ENCODE data around the gene FERMT1. TPM values are rescaled to one million over a fixed set of nuclear protein-coding genes. Genes with fewer than 3 reads are reported as not detected.
"Not testable (repeated sequence)": the region's sequence is repeated elsewhere in the genome, so short reads cannot be mapped to it uniquely, and the experiment has no call there.

The FERMT1 gene
- total RNA-seq, 1 donor from 2014 or later = 0.54 TPM

GRCh38 chr20:6075428-6076219 is 47.2 kb downstream of the FERMT1 start:
- DNase-seq (ENCODE audit: low spot score) = no peak
- intact Hi-C loops (cut with DNase I) = loop anchor here (2.0 to 10.0 kb wide), 4 partner anchors 41 to 547 kb away; no protein-coding TSS in a partner anchor

DNA sequence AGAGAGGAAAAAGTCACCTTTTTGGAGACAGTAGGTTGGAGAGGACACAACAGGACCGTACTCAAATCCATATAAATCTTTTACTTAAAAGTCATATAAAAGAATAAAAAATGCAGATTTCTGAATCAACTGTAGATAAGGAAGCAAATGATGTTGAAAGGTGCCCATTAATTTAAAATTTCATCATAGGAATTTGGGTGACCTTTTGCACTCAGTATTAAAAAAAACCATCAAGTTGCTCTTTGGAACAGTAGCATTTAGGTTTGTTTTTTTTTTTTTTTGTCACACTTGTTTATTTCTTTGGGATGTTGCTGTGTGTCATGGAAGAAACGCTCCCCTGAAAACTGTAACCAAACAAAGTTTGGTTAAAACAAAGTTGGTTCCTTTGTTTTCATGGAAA is 48.0 kb downstream of the FERMT1 start:
- intact Hi-C loops (cut with DNase I) = loop anchor here (2.0 to 10.0 kb wide), 3 partner anchors 40 to 290 kb away; no protein-coding TSS in a partner anchor
- no peak for DNase-seq (ENCODE audit: low spot score)

- intact Hi-C loops (cut with DNase I) = loop anchor here (2.0 to 10.0 kb wide), 2 partner anchors 39 to 289 kb away; no protein-coding TSS in a partner anchor
- no peak for DNase-seq (ENCODE audit: low spot score)
Observed at GRCh38 chr20:6074145-6074561, 48.7 kb downstream of the FERMT1 start.

DNA sequence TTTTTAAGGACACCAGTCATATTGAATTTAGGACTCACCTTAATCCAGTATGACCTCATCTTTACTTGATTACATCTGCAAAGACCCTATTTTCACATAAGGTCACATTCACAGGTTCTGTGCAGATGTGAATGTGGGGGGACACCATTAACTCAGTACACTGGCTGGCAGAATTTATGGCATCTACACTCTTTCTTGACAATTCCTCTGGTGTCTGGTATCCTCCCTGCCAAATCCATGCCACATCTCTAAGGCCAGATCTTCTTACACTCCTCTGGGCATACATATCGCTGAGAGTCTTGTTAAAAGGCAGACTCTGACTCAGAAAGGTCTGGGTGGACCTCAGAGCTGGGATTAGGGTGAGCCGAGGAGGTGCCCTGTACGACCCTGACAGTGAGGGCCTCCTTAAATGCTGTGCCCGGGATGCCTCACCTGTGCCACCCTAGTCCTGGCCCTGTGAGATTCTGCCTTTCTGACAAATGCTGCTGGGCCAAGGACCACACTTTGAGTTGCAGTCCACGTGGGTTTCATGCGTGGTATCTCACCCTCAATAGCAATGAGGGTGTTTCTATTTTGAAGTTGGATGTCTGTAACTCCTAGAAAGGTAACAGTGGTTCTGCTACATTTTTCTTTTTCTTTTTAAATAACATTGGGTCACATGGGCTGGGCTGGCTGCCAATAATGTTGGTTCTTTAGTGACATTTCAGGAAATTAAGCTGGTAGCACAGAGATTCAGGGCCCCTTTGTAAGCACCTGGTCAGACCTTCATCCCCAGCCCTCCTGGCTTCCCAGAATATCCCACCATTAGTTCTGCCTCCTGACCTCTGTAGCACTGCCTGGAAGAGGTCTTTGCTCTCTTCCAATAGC is 51.8 kb downstream of the FERMT1 start:
- no peak for DNase-seq (ENCODE audit: low spot score)
- intact Hi-C loops (cut with DNase I) = loop anchor here (10.0 kb wide), 1 partner anchor 286 kb away; no protein-coding TSS in a partner anchor

DNA sequence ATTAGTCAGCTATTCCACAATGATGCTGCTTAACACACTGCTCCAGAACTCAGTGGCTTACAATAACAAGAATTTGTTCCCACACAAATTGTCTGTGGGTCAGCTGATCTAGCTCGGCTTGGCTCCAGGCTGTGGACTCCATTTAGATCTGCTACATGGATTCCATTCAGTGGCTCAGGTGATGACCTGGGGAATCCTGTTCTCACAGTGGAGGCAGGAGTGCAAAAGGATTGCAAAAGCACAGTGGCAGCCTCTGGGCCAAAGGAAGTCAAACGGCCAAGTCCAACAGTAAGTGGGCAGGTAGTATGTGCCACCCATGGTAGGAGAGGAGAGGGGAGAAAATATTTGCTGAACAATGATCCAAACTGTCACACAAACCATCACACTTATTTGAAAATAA is 53.2 kb downstream of the FERMT1 start:
- DNase-seq (ENCODE audit: low spot score) = no peak
- intact Hi-C loops (cut with DNase I) = loop anchor here (10.0 kb wide), 1 partner anchor 285 kb away; no protein-coding TSS in a partner anchor

DNA sequence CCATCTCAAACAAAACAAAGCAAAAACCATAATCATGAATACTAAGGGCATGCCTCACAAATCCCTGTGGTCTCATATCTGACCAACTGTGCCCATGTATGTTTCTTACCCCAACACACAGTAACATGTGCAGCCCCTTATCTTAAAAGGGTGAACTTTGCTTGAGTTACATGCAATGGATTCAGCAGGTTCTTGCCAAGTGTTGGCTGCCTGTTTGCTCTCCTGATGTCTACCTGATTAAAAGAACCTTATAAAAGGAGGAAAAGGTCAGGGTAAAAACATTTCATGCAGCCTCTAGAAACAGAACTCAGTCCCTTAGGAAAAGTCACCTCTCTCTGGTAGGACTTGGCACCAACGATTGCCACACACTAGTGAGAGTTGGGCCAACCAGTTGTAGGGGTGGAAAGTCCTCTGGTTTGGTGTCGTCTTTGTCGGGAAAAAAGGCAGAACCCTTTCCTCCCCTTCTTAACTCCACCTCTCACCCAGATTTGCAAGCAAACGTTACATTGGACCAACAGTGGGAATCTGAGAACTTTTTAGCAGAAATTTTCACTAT is 55.0 kb downstream of the FERMT1 start:
- intact Hi-C loops (cut with DNase I) = no loop called here
- no peak for DNase-seq (ENCODE audit: low spot score)

GRCh38 chr20:6066582-6066981 is 56.2 kb downstream of the FERMT1 start:
- no peak for DNase-seq (ENCODE audit: low spot score)
- intact Hi-C loops (cut with DNase I) = no loop called here

DNA sequence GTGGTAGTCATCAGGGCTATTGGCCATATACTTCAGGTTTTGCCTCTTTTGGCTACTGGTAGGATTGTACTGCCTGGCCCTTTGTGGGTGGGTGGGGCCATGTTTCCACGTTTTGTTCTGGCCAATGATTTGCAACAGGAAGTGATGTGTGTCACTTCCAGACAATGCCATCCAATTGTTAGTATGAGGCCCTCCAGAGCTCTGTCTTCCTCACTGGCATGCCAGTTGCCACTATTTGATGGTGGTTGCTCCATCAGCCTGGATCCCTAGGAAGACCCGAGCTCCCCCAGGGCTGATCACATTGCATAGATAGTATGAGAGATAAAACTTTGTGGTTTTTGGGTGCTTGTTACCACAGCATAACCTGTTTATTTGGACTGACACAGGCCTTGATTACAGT is 61.3 kb downstream of the FERMT1 start:
- intact Hi-C loops (cut with DNase I) = no loop called here

DNA sequence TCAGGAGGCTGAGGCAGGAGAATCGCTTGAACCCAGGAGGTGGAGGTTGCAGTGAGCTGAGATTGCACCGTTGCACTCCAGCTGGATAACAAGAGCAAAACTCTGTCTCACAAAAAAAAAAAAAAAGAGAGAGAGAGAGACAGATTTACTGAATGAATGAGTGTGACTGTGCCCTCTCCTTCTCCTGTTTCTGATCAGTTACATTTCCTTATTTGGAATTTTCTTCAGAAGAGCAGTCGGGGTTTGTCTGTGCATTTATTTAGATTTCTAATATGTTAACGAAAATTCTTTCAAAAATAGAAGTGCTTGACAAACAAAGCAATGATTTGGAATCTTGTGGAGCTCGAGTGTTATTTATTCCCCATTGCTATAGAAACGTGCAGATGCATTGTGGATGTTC is 62.6 kb downstream of the FERMT1 start:
- intact Hi-C loops (cut with DNase I) = no loop called here
- DNase-seq (ENCODE audit: low spot score) = no peak

More for the DNA sequence above, 61.3 kb downstream of the FERMT1 start:
- DNase-seq (ENCODE audit: low spot score) = no peak

GRCh38 chr20:6058684-6059295 is 64.0 kb downstream of the FERMT1 start:
- intact Hi-C loops (cut with DNase I) = no loop called here
- DNase-seq (ENCODE audit: low spot score) = no peak

GRCh38 chr20:6057691-6058090 is 65.1 kb downstream of the FERMT1 start:
- no peak for DNase-seq (ENCODE audit: low spot score)
- intact Hi-C loops (cut with DNase I) = no loop called here

DNA sequence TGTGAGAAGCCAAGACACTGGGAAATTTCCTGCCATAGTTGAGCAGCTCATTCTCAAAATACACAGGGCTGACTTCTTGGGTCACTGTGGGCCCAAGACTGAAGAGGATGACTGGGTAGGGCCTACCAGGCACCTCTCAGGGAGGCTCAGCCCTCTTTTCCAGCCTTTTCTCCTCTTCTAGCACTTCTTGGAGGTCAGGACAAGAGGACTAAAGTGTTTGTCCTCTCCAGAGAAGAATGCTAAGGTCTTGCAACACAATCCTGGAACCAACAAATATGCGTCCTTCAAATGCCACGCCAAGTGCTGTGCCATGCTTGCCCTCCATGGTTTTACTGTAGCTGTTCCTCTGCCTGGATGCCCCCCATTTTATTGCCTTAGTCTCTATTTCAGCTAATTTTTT is 65.7 kb downstream of the FERMT1 start:
- intact Hi-C loops (cut with DNase I) = no loop called here
- no peak for DNase-seq (ENCODE audit: low spot score)

GRCh38 chr20:6055981-6056569 is 66.8 kb downstream of the FERMT1 start:
- DNase-seq (ENCODE audit: low spot score) = no peak
- intact Hi-C loops (cut with DNase I) = no loop called here

DNA sequence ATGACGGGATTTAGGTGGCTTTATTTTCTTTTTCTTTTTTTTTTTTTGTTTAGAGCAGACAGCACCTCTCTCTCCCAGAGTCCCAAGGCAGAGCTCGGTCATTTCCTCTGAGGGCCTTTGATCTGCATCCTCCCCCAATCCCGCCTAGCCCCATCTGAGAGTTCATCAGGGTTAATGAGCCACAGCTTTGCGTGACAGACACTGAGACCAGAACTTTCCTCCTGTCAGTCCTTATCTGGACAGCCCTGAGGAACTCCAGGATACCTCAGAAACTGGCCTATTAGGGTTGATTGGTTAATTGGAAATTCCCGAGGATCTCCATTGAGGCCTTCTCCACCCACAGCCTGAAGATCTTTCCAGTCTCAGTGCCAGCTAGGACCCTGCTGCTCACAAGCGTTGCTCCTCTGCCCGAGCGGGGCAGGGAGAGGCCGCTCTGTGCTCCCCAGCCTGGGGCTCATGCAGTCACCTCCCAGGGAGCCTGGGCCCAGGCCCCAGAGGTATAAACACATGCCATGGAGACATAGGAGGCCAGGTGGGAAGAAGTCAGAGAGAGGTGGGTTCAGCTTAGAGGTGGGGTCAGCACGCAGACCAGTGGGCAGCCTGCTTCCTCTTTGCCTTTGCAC is 67.6 kb downstream of the FERMT1 start:
- DNase-seq (ENCODE audit: low spot score) = no peak

DNA sequence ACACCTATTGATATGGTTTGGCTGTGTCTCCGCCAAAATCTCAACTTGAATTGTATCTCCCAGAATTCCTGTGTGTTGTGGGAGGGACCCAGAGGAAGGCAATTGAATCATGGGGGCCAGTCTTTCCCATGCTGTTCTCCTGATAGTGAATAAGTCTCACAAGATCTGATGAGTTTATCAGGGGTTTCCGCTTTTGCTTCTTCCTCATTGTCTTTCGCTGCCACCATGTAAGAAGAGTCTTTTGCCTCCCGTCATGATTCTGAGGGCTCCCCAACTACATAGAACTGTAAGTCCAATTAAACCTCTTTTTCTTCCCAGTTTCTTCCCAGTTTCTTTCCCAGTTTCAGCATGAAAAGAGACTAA is 68.2 kb downstream of the FERMT1 start:
- DNase-seq (ENCODE audit: low spot score); intact Hi-C loops (cut with DNase I): not testable (repeated sequence)

More for the DNA sequence above, 67.6 kb downstream of the FERMT1 start:
- intact Hi-C loops (cut with DNase I) = no loop called here

GRCh38 chr20:6053776-6054688 is 68.8 kb downstream of the FERMT1 start, which contains the start of gene LRRN4:
Gene LRRN4, minus strand, starts transcription at chr20:6054060. Its CDS starts 1,261 bp downstream, at chr20:6052799.
- intact Hi-C loops (cut with DNase I) = no loop called here
- no peak for DNase-seq (ENCODE audit: low spot score)

DNA sequence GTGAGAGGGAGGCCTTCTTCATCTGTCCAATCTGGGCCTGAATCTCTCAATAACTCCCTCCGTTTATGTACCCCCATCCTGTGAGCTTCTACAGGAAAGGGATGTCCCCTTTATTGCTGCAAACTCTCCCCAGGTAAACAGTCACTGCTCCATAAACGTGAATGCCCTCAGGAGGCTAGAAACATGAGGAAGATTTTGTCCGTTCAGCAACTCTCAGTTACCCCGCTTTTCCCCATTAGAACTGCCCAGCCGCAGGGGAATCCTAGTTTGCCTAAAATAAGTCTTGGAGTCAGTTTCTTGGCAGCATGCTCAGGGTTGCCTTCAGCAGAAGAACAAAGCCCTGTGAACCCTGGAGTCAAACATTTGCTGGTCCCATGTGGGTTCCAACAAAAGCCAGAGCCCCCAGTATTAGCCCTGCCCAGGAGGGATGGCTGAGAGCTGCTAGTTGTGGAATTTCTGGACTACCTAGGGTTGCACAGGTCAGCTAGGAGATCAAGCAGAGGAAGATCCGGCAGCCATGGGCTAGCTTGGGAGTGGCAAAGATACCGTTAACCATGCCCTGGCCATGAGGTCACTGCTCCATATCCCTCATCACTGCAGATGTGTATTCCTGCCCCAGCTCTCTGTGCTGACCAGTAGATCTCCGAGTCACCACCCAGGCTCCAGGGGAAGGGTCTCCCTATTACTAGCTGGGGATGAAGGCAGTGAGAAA is 69.6 kb downstream of the FERMT1 start:
- DNase-seq (ENCODE audit: low spot score) = no peak
- intact Hi-C loops (cut with DNase I) = no loop called here

All from cardiac septum (tissue), 1 donor.